Body of pancreas (tissue), 4 donors: ENCODE data around the gene TRAPPC6A.

Experiments
- CTCF ChIP-seq, 7 experiments: fragments of 450-650 bp in 4 of 7; fragments of 200-600 bp in 3 of 7; sonication (generic) in 3 of 7; IDR thresholded peaks; one replicate each; pipeline ENCODE4 v1.5.1; 2016 to 2019; ENCODE audit warnings: antibody characterized with exemption in 7 of 7
- POLR2A ChIP-seq, 3 donors: fragments of 450-650 bp; IDR thresholded peaks; one replicate each; pipeline ENCODE4 v1.6.1; 2016; ENCODE audit warnings: antibody characterized with exemption in 3 of 3, mild to moderate bottlenecking in 2 of 3

GRCh38 chr19:45213031-45213430 lies 35.0 kb upstream of the TRAPPC6A start:
- no peak for TF ChIP-seq CTCF (IDR thresholded peaks at IDR 0.05)
- TF ChIP-seq POLR2A (IDR thresholded peaks at IDR 0.05): no peak
